Activated naive CD4-positive, alpha-beta T cell treated with anti-CD3 and anti-CD28 coated beads, Interleukin-2, amount 10 ng/mL, durations not matched to agents 7 days and 5 days (primary cell): ENCODE measurements around the gene AHRR.

Experiments used
- CTCF ChIA-PET: fragments of 350-600 bp; sonication (Branson Sonifier 250); formaldehyde crosslinking; loops from one replicate; lab custom pipeline; 2021; ENCODE audit warnings: antibody characterized with exemption; lab: Charles Lee
- DNase-seq: peaks from one replicate; pipeline ENCODE4 v3.0.0-alpha.2; 2020
- H3K27ac Mint-ChIP-seq: one replicate; pipeline ENCODE4 v1.8.0; 2021; ENCODE audit warnings: mild to moderate bottlenecking, moderate library complexity, mixed read lengths
- H3K27me3 Mint-ChIP-seq: one replicate; pipeline ENCODE4 v1.8.0; 2021; ENCODE audit warnings: mild to moderate bottlenecking, mixed read lengths
- H3K36me3 Mint-ChIP-seq: one replicate; pipeline ENCODE4 v1.8.0; 2021; ENCODE audit warnings: mixed read lengths
- H3K4me1 Mint-ChIP-seq: one replicate; pipeline ENCODE4 v1.8.0; 2021; ENCODE audit warnings: mixed read lengths
- H3K4me3 Mint-ChIP-seq: one replicate; pipeline ENCODE4 v1.8.0; 2021; ENCODE audit warnings: mild to moderate bottlenecking, moderate library complexity, mixed read lengths
- H3K9me3 Mint-ChIP-seq: one replicate; pipeline ENCODE4 v1.8.0; 2021; ENCODE audit warnings: mixed read lengths

The AHRR gene

GRCh38 chr5:334903-335739, 13.6 kb downstream of the AHRR start:
- DNase-seq, result no peak
- CTCF ChIA-PET, result interaction anchor here (2.0 kb wide), 1 partner anchor 90 kb away, joined by 7 read pairs; no protein-coding TSS in a partner anchor
- H3K27ac Mint-ChIP-seq, result peak overlapping the region; percentile 21
- no peaks in the 10 kb centered on the region for H3K9me3 Mint-ChIP-seq
- peaks cover 14% of the 10 kb centered on the region for H3K36me3 Mint-ChIP-seq
- no peak overlapping the region for H3K4me3 Mint-ChIP-seq
- peaks cover 46% of the 10 kb centered on the region for H3K4me1 Mint-ChIP-seq
- no peaks in the 10 kb centered on the region for H3K27me3 Mint-ChIP-seq

- Mint-ChIP-seq H3K36me3 (peaks cover 15% of the 10 kb centered on the region), H3K4me1 (peaks cover 46% of the 10 kb centered on the region), H3K27me3 (no peaks in the 10 kb centered on the region), H3K4me3 (no peak overlapping the region), H3K27ac (no peak overlapping the region), H3K9me3 (no peaks in the 10 kb centered on the region)
- no peak for DNase-seq
- CTCF ChIA-PET, result interaction anchor here (2.0 kb wide), 1 partner anchor 90 kb away, joined by 7 read pairs; no protein-coding TSS in a partner anchor
Observed at GRCh38 chr5:335740-336038, 14.2 kb downstream of the AHRR start.

- CTCF ChIA-PET, result interaction anchor here (0.6 to 1.3 kb wide), 3 partner anchors 10 to 88 kb away, joined by 3 to 4 read pairs (median 3); no protein-coding TSS in a partner anchor
- Mint-ChIP-seq H3K36me3 (peaks cover 14% of the 10 kb centered on the region), H3K27me3 (peaks cover 1% of the 10 kb centered on the region), H3K9me3 (no peaks in the 10 kb centered on the region), H3K4me1 (peaks cover 52% of the 10 kb centered on the region), H3K27ac (no peak overlapping the region), H3K4me3 (no peak overlapping the region)
- no peak for DNase-seq
Observed at GRCh38 chr5:337563-338130, 16.1 kb downstream of the AHRR start.

GRCh38 chr5:342501-343460, 21.3 kb downstream of the AHRR start:
- CTCF ChIA-PET, result interaction anchor here (0.8 to 1.0 kb wide), 2 partner anchors 36 to 83 kb away, joined by 3 read pairs; no protein-coding TSS in a partner anchor
- no peak for DNase-seq
- Mint-ChIP-seq H3K4me1 (peaks cover 50% of the 10 kb centered on the region), H3K4me3 (peak overlapping the region; percentile 61), H3K27ac (peak overlapping the region; percentile 45), H3K36me3 (peaks cover 22% of the 10 kb centered on the region), H3K9me3 (no peaks in the 10 kb centered on the region), H3K27me3 (peaks cover 8% of the 10 kb centered on the region)

- Mint-ChIP-seq H3K36me3 (peaks cover 26% of the 10 kb centered on the region), H3K4me1 (peaks cover 52% of the 10 kb centered on the region), H3K27me3 (peaks cover 8% of the 10 kb centered on the region), H3K4me3 (peak overlapping the region; percentile 76), H3K27ac (peak overlapping the region; percentile 83), H3K9me3 (no peaks in the 10 kb centered on the region)
- peak; percentile 76 for DNase-seq
- CTCF ChIA-PET, result interaction anchor here (0.7 to 1.6 kb wide), 4 partner anchors 17 to 82 kb away, joined by 3 to 6 read pairs (median 4); partner anchors contain the start of gene AHRR
Observed at GRCh38 chr5:343461-344401, 22.2 kb downstream of the AHRR start.

GRCh38 chr5:344668-345067, 23.2 kb downstream of the AHRR start:
- H3K36me3 Mint-ChIP-seq, result peaks cover 21% of the 10 kb centered on the region
- H3K4me1 Mint-ChIP-seq, result peaks cover 52% of the 10 kb centered on the region
- CTCF ChIA-PET, result interaction anchor here (1.5 to 1.6 kb wide), 2 partner anchors 24 to 81 kb away, joined by 6 read pairs; partner anchors contain the start of gene AHRR
- peaks cover 8% of the 10 kb centered on the region for H3K27me3 Mint-ChIP-seq
- no peak for DNase-seq
- no peak overlapping the region for H3K4me3 Mint-ChIP-seq
- no peaks in the 10 kb centered on the region for H3K9me3 Mint-ChIP-seq
- H3K27ac Mint-ChIP-seq, result no peak overlapping the region

GRCh38 chr5:345404-346195, 24.1 kb downstream of the AHRR start:
- H3K36me3 Mint-ChIP-seq, result peaks cover 18% of the 10 kb centered on the region
- CTCF ChIA-PET, result interaction anchor here (1.0 to 2.2 kb wide), 2 partner anchors 29 to 85 kb away, joined by 3 to 5 read pairs; no protein-coding TSS in a partner anchor
- peaks cover 48% of the 10 kb centered on the region for H3K4me1 Mint-ChIP-seq
- peak overlapping the region; percentile 81 for H3K27ac Mint-ChIP-seq
- H3K9me3 Mint-ChIP-seq, result no peaks in the 10 kb centered on the region
- no peak overlapping the region for H3K4me3 Mint-ChIP-seq
- peaks cover 8% of the 10 kb centered on the region for H3K27me3 Mint-ChIP-seq
- DNase-seq, result no peak

- H3K4me3 Mint-ChIP-seq, result peak overlapping the region; percentile 16
- peaks cover 8% of the 10 kb centered on the region for H3K27me3 Mint-ChIP-seq
- H3K9me3 Mint-ChIP-seq, result peaks cover 2% of the 10 kb centered on the region
- DNase-seq, result no peak
- H3K4me1 Mint-ChIP-seq, result peaks cover 43% of the 10 kb centered on the region
- CTCF ChIA-PET, result interaction anchor here (1.0 to 2.2 kb wide), 3 partner anchors 29 to 85 kb away, joined by 3 to 5 read pairs (median 4); no protein-coding TSS in a partner anchor
- H3K27ac Mint-ChIP-seq, result peak overlapping the region; percentile 81
- H3K36me3 Mint-ChIP-seq, result peaks cover 23% of the 10 kb centered on the region
Observed at GRCh38 chr5:346229-346935, 24.9 kb downstream of the AHRR start.

- CTCF ChIA-PET, result interaction anchor here (0.7 to 2.2 kb wide), 2 partner anchors 10 to 31 kb away, joined by 3 to 5 read pairs; no protein-coding TSS in a partner anchor
- H3K27me3 Mint-ChIP-seq, result peaks cover 5% of the 10 kb centered on the region
- H3K9me3 Mint-ChIP-seq, result peaks cover 2% of the 10 kb centered on the region
- no peak for DNase-seq
- peaks cover 20% of the 10 kb centered on the region for H3K36me3 Mint-ChIP-seq
- no peak overlapping the region for H3K4me3 Mint-ChIP-seq
- H3K27ac Mint-ChIP-seq, result no peak overlapping the region
- peaks cover 33% of the 10 kb centered on the region for H3K4me1 Mint-ChIP-seq
Observed at GRCh38 chr5:347712-348284, 26.3 kb downstream of the AHRR start.

- Mint-ChIP-seq H3K27ac (no peak overlapping the region), H3K36me3 (peaks cover 19% of the 10 kb centered on the region), H3K27me3 (no peaks in the 10 kb centered on the region), H3K9me3 (peaks cover 2% of the 10 kb centered on the region), H3K4me1 (peaks cover 28% of the 10 kb centered on the region), H3K4me3 (no peak overlapping the region)
- DNase-seq, result no peak
- CTCF ChIA-PET, result interaction anchor here (2.2 kb wide), 1 partner anchor 82 kb away, joined by 7 read pairs; no protein-coding TSS in a partner anchor
Observed at GRCh38 chr5:348726-349125, 27.2 kb downstream of the AHRR start.

- CTCF ChIA-PET, result interaction anchor here (0.7 to 2.2 kb wide), 4 partner anchors 10 to 80 kb away, joined by 3 to 7 read pairs (median 3); no protein-coding TSS in a partner anchor
- H3K27me3 Mint-ChIP-seq, result no peaks in the 10 kb centered on the region
- no peak overlapping the region for H3K27ac Mint-ChIP-seq
Observed at GRCh38 chr5:350355-350754, 28.8 kb downstream of the AHRR start.

More at GRCh38 chr5:350355-350754, 28.8 kb downstream of the AHRR start:
- no peak for DNase-seq
- peaks cover 24% of the 10 kb centered on the region for H3K4me1 Mint-ChIP-seq
- peaks cover 18% of the 10 kb centered on the region for H3K36me3 Mint-ChIP-seq
- H3K4me3 Mint-ChIP-seq, result no peak overlapping the region
- peaks cover 2% of the 10 kb centered on the region for H3K9me3 Mint-ChIP-seq
